ENCODE results near the gene PALLD. TPM values are rescaled to one million over a fixed set of nuclear protein-coding genes. Genes with fewer than 3 reads are reported as not detected.
A peak's percentile ranks its signal among the peaks of the same experiment; 100 is the strongest.

Gene PALLD
- total RNA-seq, 1 experiment from 2014 or later: 166 TPM

DNA sequence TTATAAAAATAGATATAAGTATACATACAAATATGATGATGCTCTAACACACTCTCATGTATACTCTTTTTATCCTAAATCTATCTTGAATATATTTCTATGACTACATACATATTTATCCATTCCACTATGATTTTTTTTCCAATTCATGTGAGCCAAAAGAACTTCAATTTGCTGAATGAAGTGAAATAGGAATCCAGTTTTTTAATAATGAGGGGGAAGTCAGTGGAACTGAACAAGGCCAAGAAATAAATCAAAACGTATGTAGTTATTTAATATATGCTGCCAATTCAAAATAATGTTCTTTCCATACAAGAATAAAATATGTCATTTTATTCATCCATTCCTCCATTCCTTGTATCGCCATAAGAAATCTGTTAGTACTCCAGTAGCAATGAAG lies 6.1 kb upstream of the PALLD start:
- Histone ChIP-seq H3K9me2 (ENCODE audit: insufficient read depth) (no peaks in the 10 kb centered on the region), H3K9me3 (ENCODE audit: control insufficient read depth in 1 of 2, insufficient read depth in 1 of 2, low read depth in 1 of 2, low read length in 2 of 2) (no peaks in the 10 kb centered on the region), H3K4me1 (ENCODE audit: control insufficient read depth in 1 of 2, insufficient read depth in 2 of 2, low read length in 2 of 2) (peaks cover 75 to 97% of the 10 kb centered on the region in 2 experiments), H3K27me3 (ENCODE audit: insufficient read depth, low read length) (no peaks in the 10 kb centered on the region), H2AFZ (ENCODE audit: low read depth, low read length, poor library complexity, severe bottlenecking) (no peak overlapping the region), H3K4me2 (ENCODE audit: low read length) (peak overlapping the region; percentile 60; the same call in 1 of the 2 replicates), H4K20me1 (ENCODE audit: insufficient read depth) (no peaks in the 10 kb centered on the region), H3K36me3 (ENCODE audit: control insufficient read depth in 1 of 2, insufficient read depth in 2 of 2, low read length in 2 of 2) (peaks cover 0 to 14% of the 10 kb centered on the region in 2 experiments; a peak in 1 of 4 replicates), H3K4me3 (replicated peaks in 1 of 2; ENCODE audit: low read depth in 1 of 2, low read length in 2 of 2) (no peak overlapping the region), H3K79me2 (ENCODE audit: insufficient read depth, low read length) (peaks cover 67% of the 10 kb centered on the region), H3K27ac (ENCODE audit: low read depth, low read length) (peak overlapping the region; percentile 97; the same call in 1 of the 2 replicates), H3K9ac (ENCODE audit: low read length) (no peak overlapping the region)
- ATAC-seq (no peak), DNase-seq (ENCODE audit: low read depth, low spot score) (no peak)
- RAD21 ChIA-PET (ENCODE audit: low non-redundant PET in 1 of 2, low total read pairs in 2 of 2, uncharacterized antibody in 2 of 2, unreplicated experiment in 2 of 2): no interaction called here
- POLR2A ChIA-PET: no interaction called here
- CTCF ChIA-PET: no interaction called here
- intact Hi-C loops (cut with micrococcal nuclease): no loop called here
- TF ChIP-seq YY1 (IDR thresholded peaks at IDR 0.05; ENCODE audit: extremely low read depth, insufficient replicate concordance, low read depth, low read length): no peak
- no peak for TF ChIP-seq ELF1 (IDR thresholded peaks at IDR 0.05; ENCODE audit: borderline replicate concordance, low read depth)
- TF ChIP-seq, protein P1, sequence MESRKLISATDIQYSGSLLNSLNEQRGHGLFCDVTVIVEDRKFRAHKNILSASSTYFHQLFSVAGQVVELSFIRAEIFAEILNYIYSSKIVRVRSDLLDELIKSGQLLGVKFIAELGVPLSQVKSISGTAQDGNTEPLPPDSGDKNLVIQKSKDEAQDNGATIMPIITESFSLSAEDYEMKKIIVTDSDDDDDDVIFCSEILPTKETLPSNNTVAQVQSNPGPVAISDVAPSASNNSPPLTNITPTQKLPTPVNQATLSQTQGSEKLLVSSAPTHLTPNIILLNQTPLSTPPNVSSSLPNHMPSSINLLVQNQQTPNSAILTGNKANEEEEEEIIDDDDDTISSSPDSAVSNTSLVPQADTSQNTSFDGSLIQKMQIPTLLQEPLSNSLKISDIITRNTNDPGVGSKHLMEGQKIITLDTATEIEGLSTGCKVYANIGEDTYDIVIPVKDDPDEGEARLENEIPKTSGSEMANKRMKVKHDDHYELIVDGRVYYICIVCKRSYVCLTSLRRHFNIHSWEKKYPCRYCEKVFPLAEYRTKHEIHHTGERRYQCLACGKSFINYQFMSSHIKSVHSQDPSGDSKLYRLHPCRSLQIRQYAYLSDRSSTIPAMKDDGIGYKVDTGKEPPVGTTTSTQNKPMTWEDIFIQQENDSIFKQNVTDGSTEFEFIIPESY (IDR thresholded peaks at IDR 0.05; ENCODE audit: extremely low read depth, insufficient replicate concordance, low read length): no peak
- TF ChIP-seq POLR2A (IDR thresholded peaks at IDR 0.05; ENCODE audit: borderline replicate concordance, extremely low read depth, insufficient read depth, insufficient read length): no peak
- no peak for TF ChIP-seq ZNF274 (IDR thresholded peaks at IDR 0.05; ENCODE audit: low read depth, low read length)
- TF ChIP-seq CBX3 (IDR thresholded peaks at IDR 0.05; ENCODE audit: low read depth): no peak
- no peak for TF ChIP-seq SIN3A (IDR thresholded peaks at IDR 0.05; ENCODE audit: low read depth)
- TF ChIP-seq, protein P2, sequence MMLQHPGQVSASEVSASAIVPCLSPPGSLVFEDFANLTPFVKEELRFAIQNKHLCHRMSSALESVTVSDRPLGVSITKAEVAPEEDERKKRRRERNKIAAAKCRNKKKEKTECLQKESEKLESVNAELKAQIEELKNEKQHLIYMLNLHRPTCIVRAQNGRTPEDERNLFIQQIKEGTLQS (IDR thresholded peaks at IDR 0.05): no peak
- TF ChIP-seq CEBPB (IDR thresholded peaks at IDR 0.05; ENCODE audit: low read depth): no peak
- no TSS peak for BruUV-seq (replicated peaks)
